Right hindlimb (tissue), 1 donor: ENCODE measurements around the gene ADRA1B.
"Not testable (repeated sequence)": the region's sequence is repeated elsewhere in the genome, so short reads cannot be mapped to it uniquely, and the experiment has no call there.

Experiments used
- DNase-seq: peaks from one replicate; pipeline ENCODE4 v3.0.0-alpha.2; 2018

ADRA1B gene

DNA sequence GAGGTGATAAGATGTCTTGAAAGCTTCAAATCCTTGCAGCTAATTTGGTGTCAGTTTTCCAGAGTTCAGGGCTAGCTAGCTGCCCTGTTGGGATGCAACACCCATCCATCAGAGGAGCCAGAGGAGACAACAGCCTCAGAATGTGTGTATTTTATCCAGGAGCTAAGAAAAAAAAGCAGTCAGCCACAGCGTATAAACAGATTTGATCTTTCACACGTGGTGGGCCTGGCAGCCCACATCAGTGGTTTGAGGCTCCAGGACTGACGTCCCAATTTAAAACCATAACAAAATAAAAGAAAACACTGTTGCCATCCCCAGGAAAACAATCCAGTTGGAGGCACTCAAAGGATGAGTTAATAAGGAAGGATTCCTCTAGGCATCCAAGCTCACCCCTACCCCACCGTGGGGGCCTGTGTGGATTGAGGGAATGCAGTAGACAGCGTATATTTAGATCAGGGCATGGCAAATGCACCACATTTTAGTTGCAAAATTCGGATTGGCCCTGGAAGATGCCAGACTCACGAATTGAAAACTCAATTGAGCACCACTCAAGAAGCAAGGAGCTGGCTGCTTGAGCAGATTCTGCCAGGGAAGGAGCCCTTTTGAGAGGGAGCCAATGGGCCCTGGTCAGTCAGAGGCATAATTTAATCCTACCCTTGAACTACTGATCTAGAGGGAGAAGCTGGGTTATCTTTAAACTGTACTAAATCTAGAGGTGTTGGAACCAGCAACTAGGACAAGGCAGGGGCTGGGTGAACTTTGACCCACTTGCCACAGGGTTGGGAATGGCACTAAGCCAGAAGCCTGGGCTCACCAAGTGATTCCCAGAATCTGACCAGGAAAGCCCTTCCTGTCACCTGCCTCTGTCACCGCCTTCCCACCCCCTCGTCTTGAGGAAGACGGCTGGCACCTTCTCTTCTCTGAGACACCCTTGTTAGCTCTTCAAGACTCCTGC, 17.5 kb downstream of the ADRA1B start:
- no peak for DNase-seq

DNA sequence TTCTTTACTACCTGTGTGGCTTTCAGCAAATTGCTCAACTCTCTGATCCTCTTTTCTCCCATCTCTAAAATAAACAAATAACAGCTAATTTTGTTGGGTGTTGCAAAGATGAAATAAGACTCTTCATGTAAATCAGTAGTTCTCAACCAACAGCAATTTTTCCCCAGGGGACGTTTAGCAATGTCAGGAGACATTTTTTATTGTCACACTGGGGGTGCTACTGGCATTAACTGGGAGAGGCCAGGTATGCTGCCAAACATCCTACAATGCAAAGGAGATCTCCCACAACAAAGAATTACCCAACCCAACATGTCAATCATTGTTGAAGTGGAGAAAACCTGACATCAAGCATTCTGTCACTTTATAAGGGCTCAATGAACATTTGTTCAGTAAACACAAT, 19.7 kb downstream of the ADRA1B start:
- no peak for DNase-seq

DNA sequence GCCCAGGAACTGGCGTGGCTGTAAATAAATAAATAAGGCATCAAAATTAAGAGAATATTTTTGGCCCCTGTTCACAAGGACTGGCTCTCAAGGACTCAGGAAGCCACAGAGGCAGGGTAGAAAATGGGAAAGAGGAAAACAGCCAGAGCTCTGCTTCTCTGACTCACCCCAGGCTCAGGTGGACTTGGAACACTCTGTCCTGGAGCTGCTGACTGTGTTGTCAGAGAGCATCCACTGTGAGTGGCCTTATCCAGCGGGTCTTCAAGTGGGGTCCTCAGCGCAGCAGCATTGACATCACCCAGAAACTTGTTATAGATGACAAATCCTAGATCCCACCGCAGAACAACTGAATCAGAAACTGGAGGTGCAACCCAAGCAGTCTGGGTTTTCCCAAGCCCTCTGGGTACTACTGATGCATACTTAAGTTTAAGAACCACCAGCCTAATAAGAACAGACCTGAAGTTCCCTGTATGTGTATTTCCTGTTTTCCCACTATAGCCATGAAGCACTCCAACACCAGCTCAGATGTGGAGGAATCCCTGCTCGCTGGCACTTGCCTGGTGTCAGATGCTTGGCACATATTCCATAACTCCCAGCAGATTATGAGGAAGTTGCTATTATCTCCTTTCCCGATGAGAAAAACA, 20.5 kb downstream of the ADRA1B start:
- DNase-seq = no peak

DNA sequence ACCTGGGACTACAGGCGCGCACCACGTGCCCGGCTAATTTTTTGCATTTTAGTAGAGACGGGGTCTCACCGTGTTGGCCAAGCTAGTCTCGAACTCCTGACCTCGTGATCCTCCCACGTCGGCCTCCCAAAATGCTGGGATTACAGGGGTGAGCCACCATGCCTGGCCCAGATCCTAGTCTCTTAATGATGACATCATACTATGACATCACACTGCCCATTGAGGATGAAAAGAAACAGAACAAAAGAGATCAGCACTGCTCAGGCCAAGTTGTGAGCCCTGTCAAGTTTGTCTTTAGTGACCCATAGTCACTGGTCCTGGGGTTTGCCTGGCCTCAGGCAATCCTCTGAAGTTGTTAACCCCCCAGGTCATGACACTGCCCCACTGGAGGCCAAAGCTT, 21.3 kb downstream of the ADRA1B start:
- no peak for DNase-seq

DNA sequence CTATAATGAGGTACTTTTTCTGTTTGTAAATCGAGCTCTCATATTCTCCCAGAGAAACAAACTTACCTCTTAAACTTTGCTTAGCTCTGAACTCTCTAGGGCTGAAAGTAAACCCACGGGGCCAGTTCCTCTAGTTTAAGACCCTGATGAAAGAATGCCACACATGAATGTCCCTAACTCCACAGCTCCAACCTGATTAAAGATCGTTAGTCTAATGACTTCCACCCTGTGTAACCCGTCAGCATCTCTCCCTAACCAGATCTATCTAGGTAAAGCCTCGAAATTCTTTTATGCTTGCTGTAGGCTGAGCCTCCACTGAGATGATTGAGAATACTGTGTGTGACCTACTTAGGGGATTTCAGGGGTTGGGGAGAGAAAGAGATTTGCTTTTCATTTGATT, 27.0 kb downstream of the ADRA1B start:
- no peak for DNase-seq

DNA sequence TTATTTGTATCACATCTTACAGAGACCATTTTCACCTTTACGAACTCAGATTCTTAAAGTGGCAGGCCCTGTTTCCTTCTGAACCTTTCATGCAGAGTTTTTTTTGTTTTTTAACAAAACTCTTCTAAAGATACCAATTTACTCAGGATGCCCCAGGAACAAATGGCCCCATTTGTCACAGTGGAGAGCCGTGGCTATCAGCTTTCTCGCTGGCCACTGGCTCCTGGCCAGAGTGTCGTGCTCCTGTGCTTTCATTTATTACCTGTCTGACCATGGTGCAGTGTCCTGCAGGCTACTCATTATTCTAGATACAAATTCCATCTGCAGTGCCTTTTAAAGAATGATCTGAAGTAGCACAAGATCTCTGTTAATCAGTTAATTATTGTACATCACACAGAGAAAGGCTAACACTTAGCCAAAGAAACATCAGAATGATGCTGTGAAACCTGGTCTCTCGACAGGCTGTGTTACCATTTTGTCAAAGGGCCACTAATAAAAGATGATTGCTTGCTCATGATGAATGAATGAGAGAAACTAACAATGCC, 27.8 kb downstream of the ADRA1B start:
- DNase-seq = no peak

DNA sequence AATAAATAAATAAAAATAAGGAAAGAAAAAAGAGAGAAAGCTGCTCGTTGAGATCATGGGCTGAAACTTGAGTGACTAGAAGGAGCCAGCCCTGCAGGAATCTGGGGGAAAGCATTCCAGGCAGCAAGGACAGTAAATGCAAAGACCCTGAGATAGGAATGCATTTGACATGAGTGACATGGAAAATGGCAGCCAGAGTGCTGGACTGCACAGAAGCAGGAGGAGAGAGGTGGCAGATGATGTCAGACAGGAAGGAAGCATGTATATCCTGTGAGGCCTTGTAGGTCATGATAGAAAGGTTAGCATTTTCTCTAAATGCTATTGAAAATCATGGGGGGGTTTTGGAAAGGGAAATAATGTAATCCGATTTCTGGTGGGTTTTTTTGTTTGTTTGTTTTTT, 29.1 kb downstream of the ADRA1B start:
- no peak for DNase-seq

DNA sequence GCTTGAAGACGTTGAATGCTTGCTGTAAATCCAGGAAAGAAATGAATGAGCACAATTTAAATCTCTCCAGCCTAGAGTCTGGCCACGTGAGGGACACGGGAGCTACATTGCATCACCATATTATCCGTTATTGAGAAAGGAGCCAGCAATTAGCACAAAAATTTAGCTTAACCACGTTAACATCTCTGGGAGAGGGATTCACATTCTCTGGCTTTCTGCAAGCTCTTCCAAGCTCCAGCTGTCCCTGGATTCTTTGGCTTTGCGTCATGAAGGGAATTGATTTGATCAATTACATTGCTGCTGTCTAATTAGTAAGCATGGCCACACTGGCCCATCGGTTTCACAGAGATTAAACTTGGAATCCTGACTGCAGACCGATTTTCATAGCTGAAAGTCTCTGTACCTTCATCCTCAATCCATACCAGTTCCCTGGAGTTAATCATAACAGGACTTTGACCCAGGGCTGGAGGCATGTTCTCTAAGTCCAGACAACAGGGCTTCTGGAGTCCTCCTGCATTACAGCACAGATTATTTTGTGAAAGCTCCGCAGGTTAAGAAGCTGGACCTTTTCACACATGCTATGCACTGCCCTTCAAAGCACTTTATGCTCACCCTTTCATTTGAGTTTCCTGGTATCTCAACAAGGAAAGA, 31.6 kb downstream of the ADRA1B start:
- no peak for DNase-seq

DNA sequence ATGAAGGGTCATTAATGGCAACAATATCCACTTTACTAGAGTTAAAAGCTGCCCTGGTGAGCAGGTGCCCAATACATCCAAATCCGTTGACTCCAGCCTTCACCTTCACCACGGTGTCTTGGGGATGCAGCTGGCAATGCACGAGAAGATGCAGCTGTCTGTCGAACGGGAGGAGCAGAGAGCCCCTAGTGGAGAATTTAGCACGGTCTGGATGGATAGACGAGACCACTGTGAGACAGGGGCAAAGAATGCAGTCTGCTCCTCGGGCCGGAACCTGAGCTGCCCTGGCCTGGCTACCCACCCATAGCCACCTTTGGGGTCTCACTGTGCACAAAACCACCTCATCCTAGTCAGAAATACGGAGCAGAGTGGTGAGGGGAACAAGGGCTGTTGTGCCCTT, 35.1 kb downstream of the ADRA1B start:
- DNase-seq = no peak

DNA sequence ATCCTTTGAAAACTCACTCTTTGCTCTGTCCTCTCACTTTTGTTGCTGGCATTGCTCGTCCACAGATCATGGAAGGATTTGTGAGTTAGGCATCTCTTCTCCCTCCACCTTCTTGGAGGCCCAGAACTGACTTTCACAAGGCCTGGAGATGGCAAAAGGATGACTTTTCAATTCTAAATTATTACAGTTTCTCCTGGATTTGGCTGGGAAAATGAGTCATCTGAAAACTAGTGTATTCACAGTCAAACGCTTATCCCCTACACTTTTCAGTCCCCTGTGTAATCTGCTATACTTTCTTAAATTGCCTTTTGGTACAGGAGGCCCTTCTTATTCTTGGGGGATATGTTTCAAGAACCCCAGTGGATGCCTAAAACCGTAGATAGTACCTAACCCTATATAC, 35.6 kb downstream of the ADRA1B start:
- no peak for DNase-seq

DNA sequence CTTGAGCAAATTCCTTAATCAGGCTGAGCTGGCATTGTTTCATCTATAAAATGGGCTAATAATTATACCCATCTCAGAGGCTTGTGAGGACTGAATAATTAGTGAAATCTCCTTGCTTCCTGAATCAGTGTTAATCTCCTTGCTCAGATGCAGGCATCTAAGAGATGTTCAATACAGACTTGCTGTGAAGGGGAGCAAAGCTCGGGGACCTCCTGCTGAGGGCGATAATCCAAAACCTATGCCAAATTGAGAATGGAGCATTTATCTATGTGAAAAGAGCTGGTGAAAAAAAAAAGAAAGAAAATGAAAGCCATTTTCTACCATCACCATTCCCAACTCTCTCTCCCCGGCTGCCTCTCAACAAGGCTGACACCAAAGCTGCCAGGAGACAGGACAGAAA, 37.3 kb downstream of the ADRA1B start:
- DNase-seq = no peak

DNA sequence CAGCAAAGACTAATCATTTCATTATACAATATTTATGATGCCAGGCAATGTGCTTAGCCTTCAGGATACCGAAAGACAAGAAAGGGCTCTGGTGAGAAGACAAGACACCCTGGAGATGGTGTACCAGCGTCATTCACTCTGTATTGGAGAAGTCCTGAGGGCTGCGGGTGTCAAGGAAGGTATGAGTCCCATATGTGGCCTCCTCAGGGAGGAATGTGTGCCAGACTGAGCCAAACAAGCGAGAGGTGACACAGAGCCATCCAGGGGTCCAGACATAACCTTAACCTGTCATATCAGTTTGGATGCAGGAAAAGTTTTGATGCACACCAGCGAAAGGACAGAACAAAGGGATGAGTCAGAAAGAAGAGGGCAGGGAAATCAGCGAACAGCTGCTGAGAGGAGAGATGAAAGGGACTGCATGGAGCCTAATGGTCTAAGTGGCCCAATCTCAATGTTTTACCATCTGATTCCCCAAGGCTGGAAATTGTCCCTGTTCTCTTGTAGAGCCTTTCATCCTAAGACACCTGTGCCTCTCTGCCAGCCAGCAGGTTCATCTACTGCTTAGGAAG, 38.9 kb downstream of the ADRA1B start:
- no peak for DNase-seq

DNA sequence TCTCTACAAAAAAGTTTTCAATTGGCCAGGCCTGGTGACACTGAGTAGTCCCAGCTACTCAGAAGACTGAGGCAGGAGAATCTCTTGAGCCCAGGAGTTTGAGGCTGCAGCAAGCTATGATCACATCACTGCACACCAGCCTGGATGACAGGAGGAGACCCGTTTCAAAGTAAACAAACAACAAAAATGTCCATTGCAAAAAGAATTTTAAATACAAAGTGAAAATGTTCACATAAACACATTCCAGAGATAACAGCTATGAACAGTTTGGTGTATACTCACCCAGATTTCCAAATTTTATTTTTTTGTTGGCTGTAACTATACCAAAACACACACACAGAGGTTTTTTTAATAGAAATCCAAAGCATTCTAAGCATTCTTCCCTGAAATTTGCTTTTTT, 39.8 kb downstream of the ADRA1B start:
- no peak for DNase-seq

DNA sequence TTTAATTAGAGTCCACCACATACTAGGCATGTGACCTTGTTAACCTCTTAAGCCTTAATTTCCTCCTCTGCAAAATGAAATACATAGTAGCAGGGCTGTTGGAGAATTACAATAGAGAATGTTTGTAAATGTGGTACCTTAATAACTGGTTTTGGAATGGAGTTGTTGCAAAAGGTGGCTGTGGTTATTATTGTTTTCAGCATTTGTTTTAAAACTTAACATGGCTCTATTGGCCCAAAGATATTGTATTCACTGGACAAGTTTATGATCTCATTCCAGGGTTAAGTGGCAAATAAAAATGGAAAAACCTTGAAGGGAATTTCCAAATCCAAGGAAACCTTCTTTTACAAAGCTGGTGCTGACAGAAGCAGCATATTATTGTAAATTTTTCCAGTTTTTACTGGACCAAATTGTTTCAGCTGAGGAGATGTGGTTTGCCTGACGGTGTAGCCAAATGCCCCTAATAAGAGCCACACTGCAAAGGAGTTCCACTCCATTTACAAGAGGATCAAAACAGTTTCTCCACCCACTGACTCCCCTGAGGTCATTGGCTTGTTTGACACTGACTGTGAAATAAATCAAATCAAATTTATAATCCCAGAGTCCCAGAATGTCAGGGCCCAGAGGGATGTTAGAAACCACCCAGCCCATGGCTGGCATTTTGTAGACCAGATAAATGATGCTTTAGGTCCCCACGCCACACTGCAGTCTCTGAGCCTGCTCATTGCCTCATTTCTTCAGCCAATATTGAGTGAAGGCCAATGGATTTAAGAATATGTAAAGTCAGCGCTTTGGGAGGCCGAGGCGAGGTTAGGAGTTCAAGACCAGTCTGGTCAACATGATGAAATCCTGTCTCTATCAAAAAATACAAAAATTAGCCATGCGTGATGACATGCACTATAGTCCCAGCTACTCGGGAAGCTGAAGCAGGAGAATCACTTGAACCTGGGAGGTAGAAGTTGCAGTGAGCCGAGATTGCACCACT, 45.2 kb downstream of the ADRA1B start:
- no peak for DNase-seq

DNA sequence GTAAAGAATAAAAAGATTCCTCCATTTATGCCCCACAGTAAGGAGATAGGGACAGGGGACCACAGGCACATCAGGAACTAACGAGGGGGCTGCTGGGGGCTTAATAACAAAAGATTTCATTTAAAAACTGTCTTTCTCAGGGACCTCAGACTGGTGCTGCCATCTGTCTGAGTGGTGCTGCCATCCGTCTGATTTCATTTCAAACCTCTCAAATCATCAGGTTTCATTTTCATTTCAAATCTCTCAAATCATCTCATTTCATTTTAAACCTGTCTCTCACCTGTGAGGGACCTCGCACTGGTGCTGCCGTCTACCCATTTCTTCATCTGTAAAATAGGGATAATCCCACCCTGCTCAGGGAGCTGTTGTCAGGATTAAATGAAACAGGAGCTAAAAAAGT, 45.9 kb downstream of the ADRA1B start:
- DNase-seq = no peak

DNA sequence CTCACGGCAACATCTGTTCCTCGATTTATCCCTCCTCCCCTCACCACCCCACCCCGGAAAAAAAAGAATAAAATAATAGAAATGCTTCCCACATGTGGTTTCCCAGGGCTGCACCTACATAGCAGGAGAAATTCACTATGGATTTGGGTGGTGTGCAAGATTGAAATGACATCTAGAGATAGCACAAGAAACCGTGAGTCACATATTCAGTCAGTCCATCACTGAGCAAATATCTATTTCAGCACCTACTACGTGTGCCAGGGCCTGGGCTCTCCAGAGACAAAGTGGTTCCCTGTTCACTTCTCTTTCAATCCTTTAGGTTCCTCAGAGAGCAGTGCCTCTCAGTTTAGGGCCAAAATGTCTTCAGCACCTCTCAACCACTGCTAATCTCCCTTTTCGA, 47.7 kb downstream of the ADRA1B start:
- no peak for DNase-seq

DNA sequence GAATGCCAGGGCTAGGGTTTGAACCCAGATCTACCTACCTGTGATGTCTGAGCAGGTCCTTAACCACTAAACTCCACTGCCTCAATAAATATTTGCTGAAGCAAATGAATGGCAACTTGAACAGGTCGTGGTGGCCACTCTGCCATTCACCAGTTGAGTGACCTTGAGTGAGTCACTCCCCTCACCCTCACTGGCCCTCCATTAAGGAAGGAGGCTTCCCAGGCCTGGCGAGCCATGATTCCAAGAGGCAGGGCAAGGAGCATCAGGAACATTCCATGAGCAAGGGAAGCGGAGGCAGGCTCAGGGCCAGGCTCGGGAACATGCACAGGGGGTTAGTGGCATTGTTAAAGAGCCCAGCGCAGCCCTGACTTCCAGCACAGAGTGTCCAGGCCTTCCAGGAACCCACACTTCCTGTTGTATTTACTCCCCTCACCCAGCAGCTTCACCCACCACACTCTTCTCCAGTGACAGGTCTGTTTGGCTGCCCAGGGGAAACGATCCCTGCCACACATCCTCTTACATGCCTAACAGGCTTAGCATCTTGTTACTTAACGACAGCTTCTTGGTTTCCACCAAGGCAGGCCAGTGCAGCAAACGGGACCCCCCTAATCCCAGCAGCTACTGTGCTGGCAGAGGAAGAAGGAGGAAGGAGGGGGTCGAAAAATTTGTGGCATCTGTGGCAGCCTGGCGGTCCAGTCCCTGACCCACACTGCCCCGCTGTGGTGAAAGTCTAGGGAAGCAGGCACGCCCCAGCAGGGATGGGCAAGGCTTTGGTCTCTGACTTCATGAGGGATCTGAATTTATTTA, 49.0 kb downstream of the ADRA1B start:
- DNase-seq = peak; percentile 64

DNA sequence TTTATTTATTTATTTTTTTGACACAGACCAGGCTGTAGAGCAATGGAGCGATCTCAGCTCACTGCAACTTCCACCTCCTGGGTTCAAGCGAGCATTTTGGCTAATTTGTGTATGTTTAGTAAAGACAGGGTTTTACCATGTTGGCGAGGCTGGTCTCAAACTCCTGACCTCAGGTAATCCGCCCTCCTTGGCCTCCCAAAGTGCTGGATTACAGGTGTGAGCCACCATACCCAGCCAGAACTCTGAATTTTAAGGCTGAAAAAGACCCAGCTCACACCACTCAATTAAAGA, 49.5 kb downstream of the ADRA1B start:
- DNase-seq = not testable (repeated sequence)

DNA sequence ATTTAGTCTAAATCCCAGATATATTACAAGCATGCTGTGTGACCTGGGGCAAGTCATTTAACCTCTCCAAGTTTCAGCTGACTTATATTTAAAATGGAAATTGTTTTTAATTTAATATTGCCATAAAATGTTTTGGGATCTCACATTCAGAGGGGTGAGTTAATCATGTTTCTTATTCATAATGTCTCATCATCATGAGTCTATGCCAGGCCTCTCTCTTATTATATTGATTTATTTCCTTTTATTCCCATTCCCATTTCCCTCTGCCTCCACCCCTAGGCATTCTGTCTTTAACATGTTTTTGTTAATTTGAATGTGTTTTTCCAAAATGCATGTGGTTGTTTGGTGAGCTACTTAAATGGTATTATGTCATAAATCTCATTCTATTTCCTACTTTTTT, 53.7 kb downstream of the ADRA1B start:
- DNase-seq = no peak

DNA sequence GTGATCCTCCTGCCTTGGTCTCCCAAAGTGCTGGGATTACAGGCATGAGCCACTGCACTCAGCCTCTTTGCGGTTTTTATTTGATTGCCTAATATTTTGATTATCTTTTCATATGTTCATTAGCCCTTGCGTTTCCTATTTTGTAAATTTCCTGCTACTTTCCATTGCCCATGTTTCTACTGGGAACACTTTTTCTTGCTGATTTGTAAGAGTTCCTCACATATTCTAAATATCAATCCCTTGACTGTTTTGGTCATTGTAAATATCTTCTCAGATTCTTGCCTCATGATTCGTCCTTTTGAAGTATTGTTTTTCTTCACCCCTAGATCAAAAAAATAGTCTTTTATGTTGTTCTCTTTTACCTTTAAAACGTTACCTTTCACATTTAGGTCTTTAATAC, 54.8 kb downstream of the ADRA1B start:
- no peak for DNase-seq

DNA sequence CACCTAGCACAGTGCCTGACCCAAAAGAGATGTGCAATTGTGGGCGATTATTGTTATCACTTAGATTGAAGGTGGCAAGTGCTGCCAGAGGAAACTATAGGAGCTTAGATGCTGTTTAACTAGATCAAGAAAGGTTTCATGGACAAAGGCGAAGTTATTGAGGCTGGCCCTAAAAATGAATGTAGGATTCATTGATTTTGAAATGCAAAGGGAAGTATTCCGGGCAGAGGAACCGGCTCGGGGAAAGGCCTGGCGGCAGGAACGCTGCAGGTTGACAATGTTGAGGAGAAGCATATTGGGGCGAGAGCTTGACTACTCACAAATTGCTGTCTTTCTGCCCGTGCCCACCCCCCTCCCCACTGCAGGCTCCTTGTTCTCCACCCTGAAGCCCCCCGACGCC, 55.2 kb downstream of the ADRA1B start:
- DNase-seq = no peak
